MM.1S (cell line): ENCODE results near the gene LAMA4.

ENCODE experiments used
- DNase-seq: peaks from one replicate; pipeline ENCODE4 v3.0.0-alpha.2; 2015
- H2AFZ ChIP-seq: fragments of 300-600 bp; sonication (generic); 2 replicates; pipeline ENCODE4 v1.6.0; 2016; ENCODE audit warnings: antibody characterized with exemption, low read length
- H3F3A ChIP-seq: fragments of 300-600 bp; sonication (generic); 2 replicates; pipeline ENCODE4 v1.6.1; 2016; ENCODE audit warnings: mild to moderate bottlenecking, antibody characterized with exemption, low read length, moderate library complexity, mixed read lengths; ENCODE audit not compliant: insufficient read depth
- H3K27ac ChIP-seq: fragments of 300-600 bp; sonication (generic); 2 replicates; pipeline ENCODE4 v1.5.1; 2016; ENCODE audit warnings: mild to moderate bottlenecking, low read length
- H3K27me3 ChIP-seq: fragments of 300-600 bp; sonication (generic); replicated peaks from 2 replicates; pipeline ENCODE4 v1.6.0; 2016; ENCODE audit warnings: low read length; ENCODE audit not compliant: insufficient read depth
- H3K36me3 ChIP-seq: fragments of 300-600 bp; sonication (generic); replicated peaks from 2 replicates; pipeline ENCODE4 v1.6.1; 2016; ENCODE audit warnings: mild to moderate bottlenecking, low read length, mixed read lengths; ENCODE audit not compliant: insufficient read depth
- H3K4me1 ChIP-seq: fragments of 300-600 bp; sonication (generic); 2 replicates; pipeline ENCODE4 v1.6.1; 2016; ENCODE audit warnings: low read length, mixed read lengths
- H3K4me2 ChIP-seq: fragments of 300-600 bp; sonication (generic); 2 replicates; pipeline ENCODE4 v1.6.0; 2016; ENCODE audit warnings: low read depth, low read length
- H3K4me3 ChIP-seq: fragments of 300-600 bp; sonication (generic); 2 replicates; pipeline ENCODE4 v1.5.1; 2016; ENCODE audit warnings: low read length, mixed read lengths
- H3K79me2 ChIP-seq: fragments of 300-600 bp; sonication (generic); 2 replicates; pipeline ENCODE4 v1.6.1; 2016; ENCODE audit warnings: mixed run types, low read length, mixed read lengths
- H3K9ac ChIP-seq: fragments of 300-600 bp; sonication (generic); 2 replicates; pipeline ENCODE4 v1.6.1; 2016; ENCODE audit warnings: low read length, mixed read lengths
- H3K9me2 ChIP-seq: fragments of 300-600 bp; sonication (generic); replicated peaks from 2 replicates; pipeline ENCODE4 v1.6.1; 2016; ENCODE audit warnings: mild to moderate bottlenecking, low read length, mixed read lengths; ENCODE audit not compliant: insufficient read depth
- H3K9me3 ChIP-seq: fragments of 300-600 bp; sonication (generic); replicated peaks from 2 replicates; pipeline ENCODE4 v1.6.1; 2016; ENCODE audit warnings: mild to moderate bottlenecking, low read length, mixed read lengths; ENCODE audit not compliant: insufficient read depth
- H4K20me1 ChIP-seq: fragments of 300-600 bp; sonication (generic); 2 replicates; pipeline ENCODE4 v1.6.1; 2016; ENCODE audit warnings: mild to moderate bottlenecking, low read length, moderate library complexity, mixed read lengths; ENCODE audit not compliant: insufficient read depth
- CTCF ChIP-seq: fragments of 300-600 bp; sonication (generic); IDR thresholded peaks from 2 replicates; pipeline ENCODE4 v1.5.1; 2016; ENCODE audit warnings: antibody characterized with exemption, low read length, mixed read lengths
- EZH2 ChIP-seq: fragments of 300-600 bp; sonication (generic); optimal IDR thresholded peaks from 2 replicates; pipeline ENCODE3; 2017; ENCODE audit warnings: low read depth, mild to moderate bottlenecking, antibody characterized with exemption, low read length, mixed read lengths
- EZH2phosphoT487 ChIP-seq: fragments of 300-600 bp; sonication (generic); IDR thresholded peaks from 2 replicates; pipeline ENCODE4 v1.6.1; 2018; ENCODE audit warnings: antibody characterized with exemption, low read length

The LAMA4 gene

GRCh38 chr6:112209131-112209530 is 45.2 kb downstream of the LAMA4 start:
- Histone ChIP-seq H3K79me2 (no peaks in the 10 kb centered on the region), H3F3A (no peaks in the 10 kb centered on the region), H3K9me3 (no peaks in the 10 kb centered on the region), H3K36me3 (no peaks in the 10 kb centered on the region), H3K4me3 (no peak overlapping the region), H2AFZ (no peak overlapping the region), H4K20me1 (no peaks in the 10 kb centered on the region), H3K27me3 (no peaks in the 10 kb centered on the region), H3K4me2 (no peak overlapping the region), H3K27ac (no peak overlapping the region), H3K4me1 (no peaks in the 10 kb centered on the region), H3K9me2 (no peaks in the 10 kb centered on the region), H3K9ac (no peak overlapping the region)
- TF ChIP-seq EZH2 = no peak
- no peak for DNase-seq

- no peak for DNase-seq
- Histone ChIP-seq H3F3A (no peaks in the 10 kb centered on the region; the same call in 1 of the 2 replicates), H3K4me1 (no peaks in the 10 kb centered on the region), H3K36me3 (no peaks in the 10 kb centered on the region), H3K9me3 (no peaks in the 10 kb centered on the region), H4K20me1 (no peaks in the 10 kb centered on the region), H3K79me2 (no peaks in the 10 kb centered on the region), H3K9ac (no peak overlapping the region), H3K27ac (no peak overlapping the region), H3K9me2 (no peaks in the 10 kb centered on the region), H3K27me3 (no peaks in the 10 kb centered on the region), H3K4me2 (no peak overlapping the region), H2AFZ (no peak overlapping the region), H3K4me3 (no peak overlapping the region)
- TF ChIP-seq EZH2phosphoT487 (no peak), EZH2 (no peak), CTCF (no peak)
Observed at GRCh38 chr6:112207776-112208175, 46.6 kb downstream of the LAMA4 start.

- Histone ChIP-seq H3K27ac (no peak overlapping the region), H2AFZ (no peak overlapping the region), H3F3A (no peaks in the 10 kb centered on the region; the same call in 1 of the 2 replicates), H4K20me1 (no peaks in the 10 kb centered on the region), H3K36me3 (no peaks in the 10 kb centered on the region), H3K9me3 (no peaks in the 10 kb centered on the region), H3K9me2 (no peaks in the 10 kb centered on the region), H3K4me3 (no peak overlapping the region), H3K79me2 (no peaks in the 10 kb centered on the region), H3K4me1 (no peaks in the 10 kb centered on the region), H3K27me3 (no peaks in the 10 kb centered on the region), H3K9ac (no peak overlapping the region), H3K4me2 (no peak overlapping the region)
- DNase-seq = no peak
- TF ChIP-seq EZH2 = no peak
Observed at GRCh38 chr6:112207131-112207530, 47.2 kb downstream of the LAMA4 start.

- no peak overlapping the region for H3K9ac ChIP-seq
- H3K79me2 ChIP-seq = no peaks in the 10 kb centered on the region
- no peak overlapping the region for H2AFZ ChIP-seq
- H3K9me3 ChIP-seq = no peaks in the 10 kb centered on the region
- H3F3A ChIP-seq = no peaks in the 10 kb centered on the region; the same call in 1 of the 2 replicates
- no peaks in the 10 kb centered on the region for H3K4me1 ChIP-seq
- H3K27me3 ChIP-seq = no peaks in the 10 kb centered on the region
- H3K4me3 ChIP-seq = no peak overlapping the region
- H3K9me2 ChIP-seq = no peaks in the 10 kb centered on the region
- TF ChIP-seq EZH2phosphoT487 (no peak), CTCF (no peak), EZH2 (no peak)
- no peaks in the 10 kb centered on the region for H4K20me1 ChIP-seq
- H3K27ac ChIP-seq = no peak overlapping the region
- H3K36me3 ChIP-seq = no peaks in the 10 kb centered on the region
- no peak for DNase-seq
- no peak overlapping the region for H3K4me2 ChIP-seq
Observed at GRCh38 chr6:112206110-112206458, 48.3 kb downstream of the LAMA4 start.
